ENCODE measurements around the gene CNPY2. TPM values are rescaled to one million over a fixed set of nuclear protein-coding genes. Genes with fewer than 3 reads are reported as not detected.

Gene CNPY2
- total RNA-seq, 3 donors from 2014 or later = 69.9 to 86.1 (median 85.9) TPM

DNA sequence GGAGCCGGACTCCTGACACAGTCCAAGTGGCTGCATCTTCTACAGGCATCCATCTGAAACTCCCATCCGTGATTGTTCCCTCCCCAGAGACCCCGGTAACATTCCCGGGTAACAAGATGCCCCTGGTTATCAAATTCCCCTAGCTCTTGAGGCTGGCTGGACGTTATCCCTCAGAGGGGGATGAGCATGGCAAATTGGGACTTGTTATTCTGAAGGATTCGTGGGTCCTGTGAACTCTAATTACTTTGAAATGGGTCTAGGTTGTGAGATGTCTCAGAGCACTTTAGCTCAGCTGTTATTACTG, 18.7 kb upstream of the CNPY2 start:
- DNase-seq (ENCODE audit: low spot score in 2 of 2) = no peak
- Histone ChIP-seq H3K36me3 (no peaks in the 10 kb centered on the region), H3K9me3 (no peaks in the 10 kb centered on the region), H3K4me1 (no peaks in the 10 kb centered on the region), H3K4me3 (peak overlapping the region; percentile 50 to 65 (median 60)), H3K27ac (peak overlapping the region; percentile 91 to 97), H3K27me3 (no peaks in the 10 kb centered on the region)
- intact Hi-C loops (cut with DNase I; ENCODE audit: low total_unique reads) = no loop called here
- TF ChIP-seq, protein P1, sequence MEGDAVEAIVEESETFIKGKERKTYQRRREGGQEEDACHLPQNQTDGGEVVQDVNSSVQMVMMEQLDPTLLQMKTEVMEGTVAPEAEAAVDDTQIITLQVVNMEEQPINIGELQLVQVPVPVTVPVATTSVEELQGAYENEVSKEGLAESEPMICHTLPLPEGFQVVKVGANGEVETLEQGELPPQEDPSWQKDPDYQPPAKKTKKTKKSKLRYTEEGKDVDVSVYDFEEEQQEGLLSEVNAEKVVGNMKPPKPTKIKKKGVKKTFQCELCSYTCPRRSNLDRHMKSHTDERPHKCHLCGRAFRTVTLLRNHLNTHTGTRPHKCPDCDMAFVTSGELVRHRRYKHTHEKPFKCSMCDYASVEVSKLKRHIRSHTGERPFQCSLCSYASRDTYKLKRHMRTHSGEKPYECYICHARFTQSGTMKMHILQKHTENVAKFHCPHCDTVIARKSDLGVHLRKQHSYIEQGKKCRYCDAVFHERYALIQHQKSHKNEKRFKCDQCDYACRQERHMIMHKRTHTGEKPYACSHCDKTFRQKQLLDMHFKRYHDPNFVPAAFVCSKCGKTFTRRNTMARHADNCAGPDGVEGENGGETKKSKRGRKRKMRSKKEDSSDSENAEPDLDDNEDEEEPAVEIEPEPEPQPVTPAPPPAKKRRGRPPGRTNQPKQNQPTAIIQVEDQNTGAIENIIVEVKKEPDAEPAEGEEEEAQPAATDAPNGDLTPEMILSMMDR (IDR thresholded peaks at IDR 0.05) = no peak
- TF ChIP-seq POLR2A (IDR thresholded peaks at IDR 0.05) = no peak
- TF ChIP-seq POLR2AphosphoS5 (IDR thresholded peaks at IDR 0.05) = no peak

DNA sequence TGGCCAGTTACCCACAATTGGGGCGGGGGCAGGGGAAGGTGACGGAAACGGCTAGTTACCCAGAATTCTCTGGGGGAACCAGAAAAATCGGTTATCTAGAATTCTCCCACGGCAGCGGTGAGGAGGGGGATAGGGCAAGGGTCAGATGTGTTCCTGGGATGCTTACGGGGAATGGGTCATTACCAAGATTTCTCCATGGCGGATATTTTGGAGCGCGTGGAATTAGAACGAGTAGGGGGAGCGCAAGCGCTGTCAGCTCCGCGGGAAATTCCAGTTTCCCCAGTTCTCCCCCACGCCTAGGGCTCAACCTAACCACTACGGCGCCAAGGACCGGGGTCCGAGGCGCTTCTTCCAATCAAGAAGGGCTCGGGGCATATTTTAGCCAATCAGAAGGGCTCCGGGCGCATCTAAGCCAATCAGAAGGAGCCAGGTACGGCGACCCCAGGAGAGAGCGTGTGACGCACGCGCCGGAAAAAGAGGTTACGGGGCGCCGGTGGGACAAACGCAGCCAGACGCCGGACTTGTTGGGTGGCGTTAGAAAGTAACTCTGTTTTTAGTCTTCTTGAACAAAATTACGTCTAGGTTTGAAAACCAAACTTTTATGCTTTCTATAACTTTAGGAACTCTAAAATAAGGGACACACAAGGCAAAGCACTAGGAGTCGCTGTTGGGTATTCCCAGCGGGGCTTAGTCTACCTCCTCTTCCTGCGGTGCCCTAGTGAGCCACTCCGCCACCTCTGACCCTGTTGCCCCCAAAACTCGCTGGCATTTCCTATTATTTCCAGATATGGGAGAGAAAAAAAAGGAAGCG, 18.1 kb upstream of the CNPY2 start, which contains the start of gene PAN2:
PAN2 (minus strand) TSS at position 322 of the 811 bp plus-strand sequence. CDS start 906 bp downstream, outside the sequence.
- H3K27ac ChIP-seq = peak within 1 kb of the TSS; percentile 91 to 97
- no peaks in the 10 kb centered on the region for H3K36me3 ChIP-seq
- H3K4me3 ChIP-seq = peak within 1 kb of the TSS; percentile 50 to 65 (median 60)
- intact Hi-C loops (cut with DNase I; ENCODE audit: low total_unique reads) = no loop called here
- H3K27me3 ChIP-seq = no peaks in the 10 kb centered on the region
- peak; percentile 95 to 98 for DNase-seq (ENCODE audit: low spot score in 2 of 2)
- no peaks in the 10 kb centered on the region for H3K9me3 ChIP-seq
- no peaks in the 10 kb centered on the region for H3K4me1 ChIP-seq
- TF ChIP-seq, protein P1 (IDR thresholded peaks at IDR 0.05) = peak; percentile 28 to 71 (median 65)
- TF ChIP-seq POLR2AphosphoS5 (IDR thresholded peaks at IDR 0.05) (peak; percentile 85 to 94 (median 88)), POLR2A (IDR thresholded peaks at IDR 0.05) (peak; percentile 79)

DNA sequence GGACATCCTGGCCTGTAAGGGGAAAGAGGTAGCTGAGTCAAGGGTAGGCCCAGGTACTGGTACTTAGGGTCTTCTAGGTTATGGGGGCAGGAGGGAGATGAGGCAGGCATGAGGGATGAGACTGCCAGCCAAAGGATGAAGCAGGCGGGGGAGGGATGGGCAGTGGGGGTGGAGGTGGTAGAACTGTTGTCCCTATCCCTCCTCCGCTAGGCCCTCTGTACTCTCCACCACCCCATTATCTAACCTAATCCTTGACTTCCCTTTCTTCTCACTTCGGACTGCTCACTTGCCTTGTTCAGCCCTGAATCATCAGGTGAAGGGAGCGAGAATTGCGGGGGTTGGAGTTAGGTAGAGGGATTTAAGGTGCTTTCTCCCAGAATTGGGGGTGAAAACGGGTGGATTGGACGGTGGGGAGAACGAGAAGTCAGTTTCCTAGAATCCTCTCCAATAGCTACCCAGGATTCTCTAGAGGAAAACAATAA, 17.4 kb upstream of the CNPY2 start:
- TF ChIP-seq, protein P1 (IDR thresholded peaks at IDR 0.05) = no peak
- TF ChIP-seq POLR2AphosphoS5 (IDR thresholded peaks at IDR 0.05) (no peak), POLR2A (IDR thresholded peaks at IDR 0.05) (no peak)
- Histone ChIP-seq H3K4me1 (no peaks in the 10 kb centered on the region), H3K27me3 (no peaks in the 10 kb centered on the region), H3K9me3 (no peaks in the 10 kb centered on the region), H3K27ac (peak overlapping the region; percentile 91 to 97), H3K36me3 (no peaks in the 10 kb centered on the region), H3K4me3 (peak overlapping the region; percentile 50 to 65 (median 60))
- DNase-seq (ENCODE audit: low spot score in 2 of 2) = no peak
- intact Hi-C loops (cut with DNase I; ENCODE audit: low total_unique reads) = no loop called here

DNA sequence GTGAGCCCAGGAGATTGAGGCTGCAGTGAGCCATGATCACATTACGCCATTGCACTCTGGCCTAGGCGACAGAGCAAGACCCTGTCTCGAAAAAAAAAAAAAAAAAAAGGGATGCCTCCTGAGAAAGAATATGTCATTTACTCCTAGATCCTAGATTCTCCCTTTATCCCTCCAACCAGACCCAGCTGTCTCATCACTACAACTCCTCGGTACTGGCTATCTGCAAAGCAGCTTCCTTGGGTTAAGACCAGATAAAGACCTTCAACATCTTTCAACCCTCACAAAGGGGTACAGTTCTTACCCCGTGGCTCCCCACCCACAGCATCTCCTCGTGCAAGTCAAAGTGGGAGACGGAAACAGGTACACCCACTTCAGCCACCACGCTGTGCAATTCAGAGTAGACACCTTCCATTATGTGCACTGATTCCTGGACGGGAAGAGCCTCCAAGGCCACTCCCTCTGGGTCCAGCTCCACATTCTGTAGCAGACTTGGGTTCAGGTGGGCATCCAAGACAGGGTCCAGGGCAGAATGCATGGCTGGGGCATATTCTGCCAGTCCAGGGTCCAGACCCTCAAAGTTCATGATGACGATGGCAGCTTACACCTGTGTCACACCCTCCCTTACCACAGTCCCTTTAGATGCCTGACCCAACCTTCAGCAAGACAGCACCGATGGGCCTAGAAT, 16.9 kb upstream of the CNPY2 start:
- Histone ChIP-seq H3K4me1 (no peaks in the 10 kb centered on the region), H3K4me3 (peak overlapping the region; percentile 50 to 65 (median 60)), H3K27ac (peak overlapping the region; percentile 91 to 97), H3K36me3 (no peaks in the 10 kb centered on the region), H3K27me3 (no peaks in the 10 kb centered on the region), H3K9me3 (no peaks in the 10 kb centered on the region)
- intact Hi-C loops (cut with DNase I; ENCODE audit: low total_unique reads) = no loop called here
- TF ChIP-seq POLR2AphosphoS5 (IDR thresholded peaks at IDR 0.05) (no peak), POLR2A (IDR thresholded peaks at IDR 0.05) (no peak)
- TF ChIP-seq, protein P1 (IDR thresholded peaks at IDR 0.05) = no peak
- DNase-seq (ENCODE audit: low spot score in 2 of 2) = no peak

All from breast epithelium (tissue), 4 donors.